ENCODE measurements around the gene AP1S2.

- TF ChIP-seq CTCF (IDR thresholded peaks at IDR 0.05; ENCODE audit: borderline replicate concordance, extremely low read depth, low read length, poor library complexity, severe bottlenecking), result no peak
- no peak for TF ChIP-seq EZH2 (IDR thresholded peaks at IDR 0.05; ENCODE audit: borderline replicate concordance, low read depth, low read length, severe bottlenecking)
These were observed 11.5 kb upstream of the AP1S2 start for GRCh38 chrX:15866147-15866546.

Measured in DND-41 (cell line).